Panc1 (cell line): Measurements from ENCODE around the gene TMIGD1. TPM values are rescaled to one million over a fixed set of nuclear protein-coding genes. Genes with fewer than 3 reads are reported as not detected.
"Not testable (repeated sequence)": the region's sequence is repeated elsewhere in the genome, so short reads cannot be mapped to it uniquely, and the experiment has no call there.

Source experiments
- ATAC-seq: fragments of 200-7000 bp; cut with Tn5 transposase; 2 replicates; pipeline ENCODE4 v1.9.1; 2020; ENCODE audit warnings: mild to moderate bottlenecking, moderate library complexity
- BruUV-seq: library from RNA; stranded (reverse); fragments of 400-500 nt; replicated peaks from 2 replicates; lab custom pipeline; 2021; lab: Mats Ljungman, UMichigan
- CTCF ChIA-PET: fragments of 300-600 bp; sonication (Branson Sonifier 250); formaldehyde crosslinking; loops from one replicate; lab custom pipeline; 2022; ENCODE audit warnings: antibody characterized with exemption; lab: Charles Lee
- POLR2A ChIA-PET: fragments of 300-600 bp; sonication (Branson Sonifier 250); formaldehyde crosslinking; loops from one replicate; lab custom pipeline; 2022; ENCODE audit warnings: antibody characterized with exemption; lab: Charles Lee
- DNase-seq: peaks from one replicate; pipeline ENCODE4 v3.0.0-alpha.2; 2010; ENCODE audit warnings: low read depth, low spot score
- H3K27ac ChIP-seq: 2 replicates; pipeline ENCODE4 v1.5.1; 2011; ENCODE audit warnings: mild to moderate bottlenecking, low read length, inconsistent platforms
- H3K27me3 ChIP-seq: fragments of 200-500 bp; sonication (Bioruptor generic); 2 replicates; pipeline ENCODE4 v1.6.0; 2014; ENCODE audit warnings: low read length, inconsistent platforms; ENCODE audit not compliant: control insufficient read depth, insufficient read depth
- H3K36me3 ChIP-seq: fragments of 200-500 bp; sonication (Bioruptor generic); 2 replicates; pipeline ENCODE4 v1.5.1; 2014; ENCODE audit warnings: inconsistent platforms, mild to moderate bottlenecking, low read length, moderate library complexity; ENCODE audit not compliant: control insufficient read depth, insufficient read depth
- H3K4me1 ChIP-seq: 2 replicates; pipeline ENCODE4 v1.5.1; 2011; ENCODE audit warnings: inconsistent platforms, mild to moderate bottlenecking, low read length, moderate library complexity; ENCODE audit not compliant: control insufficient read depth, insufficient read depth
- H3K4me3 ChIP-seq, 2 experiments: 2 replicates each; pipeline ENCODE4 v1.5.1; 2011 to 2012; ENCODE audit warnings: low read depth in 2 of 2, low read length in 2 of 2, mild to moderate bottlenecking in 2 of 2, inconsistent platforms in 1 of 2, moderate library complexity in 1 of 2
- H3K9me3 ChIP-seq: fragments of 200-500 bp; sonication (Bioruptor generic); 2 replicates; pipeline ENCODE4 v1.5.1; 2014; ENCODE audit warnings: low read depth, mild to moderate bottlenecking, inconsistent platforms, low read length, moderate library complexity; ENCODE audit not compliant: control insufficient read depth, insufficient read depth
- POLR2AphosphoS5 ChIP-seq: IDR thresholded peaks from 2 replicates; pipeline ENCODE4 v1.6.1; 2012; ENCODE audit warnings: mild to moderate bottlenecking, low read depth, low read length, moderate library complexity
- REST ChIP-seq, 2 experiments: IDR thresholded peaks; 2 replicates each; pipeline ENCODE4 v1.6.1; 2011 to 2012; ENCODE audit warnings: low read depth in 2 of 2, control low read depth in 1 of 2, low read length in 1 of 2, mild to moderate bottlenecking in 1 of 2, moderate library complexity in 1 of 2; ENCODE audit not compliant: insufficient read depth in 1 of 2
- SIN3A ChIP-seq: IDR thresholded peaks from 2 replicates; pipeline ENCODE4 v1.6.1; 2012; ENCODE audit warnings: low read depth, mild to moderate bottlenecking, low read length, moderate library complexity, borderline replicate concordance; ENCODE audit not compliant: insufficient read depth
- TCF7L2 ChIP-seq: IDR thresholded peaks from 2 replicates; pipeline ENCODE4 v1.6.1; 2011; ENCODE audit warnings: mild to moderate bottlenecking, low read depth, low read length, inconsistent platforms
- in situ Hi-C: cut with HindIII; loops from 2 replicates; pipeline ENCODE4 v1.10.0; 2016; ENCODE audit warnings: low sequenced_read_pairs, low pct_unique_long_range_greater_than_20kb
- intact Hi-C: fragments of 100-400 bp; cut with micrococcal nuclease; formaldehyde crosslinking; loops from one replicate; pipeline ENCODE4 v1.10.0; 2022; ENCODE audit not compliant: unreplicated experiment
- total RNA-seq: library from RNA; stranded (reverse); gene quantifications from one replicate; pipeline ENCODE4 v1.2.1, GENCODE V29; 2021; ENCODE audit not compliant: unreplicated experiment
- TF ChIP-seq, protein P1 (sequence below): fragments of 450-650 bp; IDR thresholded peaks from 2 replicates; pipeline ENCODE4 v1.5.1; 2017; ENCODE audit warnings: mild to moderate bottlenecking

Gene TMIGD1
- total RNA-seq, 1 experiment from 2014 or later: not detected

- no peak for DNase-seq
- Histone ChIP-seq H3K27ac (peak overlapping the region; percentile 67; the same call in 1 of the 2 replicates), H3K4me3 (no peak overlapping the region), H3K36me3 (no peaks in the 10 kb centered on the region), H3K27me3 (no peaks in the 10 kb centered on the region), H3K9me3 (no peaks in the 10 kb centered on the region), H3K4me1 (peaks cover 20% of the 10 kb centered on the region)
- TF ChIP-seq REST (IDR thresholded peaks at IDR 0.05; ENCODE audit: insufficient read depth in 1 of 2, low read depth in 2 of 2, low read length in 1 of 2): no peak
- TF ChIP-seq POLR2AphosphoS5: no peak
- no peak for TF ChIP-seq SIN3A
- TF ChIP-seq, protein P1, sequence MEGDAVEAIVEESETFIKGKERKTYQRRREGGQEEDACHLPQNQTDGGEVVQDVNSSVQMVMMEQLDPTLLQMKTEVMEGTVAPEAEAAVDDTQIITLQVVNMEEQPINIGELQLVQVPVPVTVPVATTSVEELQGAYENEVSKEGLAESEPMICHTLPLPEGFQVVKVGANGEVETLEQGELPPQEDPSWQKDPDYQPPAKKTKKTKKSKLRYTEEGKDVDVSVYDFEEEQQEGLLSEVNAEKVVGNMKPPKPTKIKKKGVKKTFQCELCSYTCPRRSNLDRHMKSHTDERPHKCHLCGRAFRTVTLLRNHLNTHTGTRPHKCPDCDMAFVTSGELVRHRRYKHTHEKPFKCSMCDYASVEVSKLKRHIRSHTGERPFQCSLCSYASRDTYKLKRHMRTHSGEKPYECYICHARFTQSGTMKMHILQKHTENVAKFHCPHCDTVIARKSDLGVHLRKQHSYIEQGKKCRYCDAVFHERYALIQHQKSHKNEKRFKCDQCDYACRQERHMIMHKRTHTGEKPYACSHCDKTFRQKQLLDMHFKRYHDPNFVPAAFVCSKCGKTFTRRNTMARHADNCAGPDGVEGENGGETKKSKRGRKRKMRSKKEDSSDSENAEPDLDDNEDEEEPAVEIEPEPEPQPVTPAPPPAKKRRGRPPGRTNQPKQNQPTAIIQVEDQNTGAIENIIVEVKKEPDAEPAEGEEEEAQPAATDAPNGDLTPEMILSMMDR: no peak
- no peak for TF ChIP-seq TCF7L2
- ATAC-seq: no peak
- in situ Hi-C loops (no loop called here), intact Hi-C loops (no loop called here)
- BruUV-seq: no TSS peak
- CTCF ChIA-PET: interaction anchor here (0.6 kb wide), 1 partner anchor 131 kb away, joined by 3 read pairs; no protein-coding TSS in a partner anchor
- POLR2A ChIA-PET: no interaction called here
Observed at GRCh38 chr17:30343796-30344195, 9.9 kb upstream of the TMIGD1 start.

- CTCF ChIA-PET: interaction anchor here (0.6 kb wide), 1 partner anchor 131 kb away, joined by 3 read pairs; no protein-coding TSS in a partner anchor
- H3K4me1 ChIP-seq: peaks cover 20% of the 10 kb centered on the region
- H3K4me3 ChIP-seq, POLR2A ChIA-PET, ATAC-seq, H3K9me3 ChIP-seq, in situ Hi-C loops, DNase-seq, intact Hi-C loops, BruUV-seq, H3K27me3 ChIP-seq, H3K36me3 ChIP-seq: not testable (repeated sequence)
- peak overlapping the region; percentile 3; the same call in 1 of the 2 replicates for H3K27ac ChIP-seq
Observed at GRCh38 chr17:30343244-30343643, 9.4 kb upstream of the TMIGD1 start.

DNA sequence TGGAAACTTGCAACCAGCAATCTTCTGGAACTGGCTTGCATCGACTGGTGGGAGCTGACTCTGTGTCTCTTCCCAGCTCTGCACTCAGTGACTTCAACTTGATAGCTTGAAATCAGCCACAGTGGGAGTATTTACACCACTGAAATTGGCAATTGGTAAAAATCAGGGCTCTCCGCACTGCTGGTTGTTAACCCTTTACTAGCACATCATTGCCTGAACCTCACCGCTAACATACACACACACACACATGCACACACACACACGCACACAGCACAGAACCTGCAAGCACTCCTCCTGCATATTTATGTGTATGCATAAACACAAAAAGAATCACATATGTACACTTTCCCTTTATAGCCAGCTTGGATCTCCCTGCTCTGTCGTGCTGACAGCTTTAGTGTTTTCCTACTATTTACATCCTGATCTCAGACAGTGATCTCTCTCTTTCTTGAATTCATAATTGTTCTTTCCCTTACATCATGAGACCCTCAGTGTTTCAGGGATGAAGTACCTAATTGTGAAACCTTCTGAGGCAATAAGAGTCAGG lies 7.9 kb upstream of the TMIGD1 start:
- BruUV-seq: no TSS peak
- ATAC-seq (no peak), DNase-seq (no peak)
- no peak overlapping the region for H3K4me3 ChIP-seq
- TF ChIP-seq, protein P1: no peak
- TF ChIP-seq REST (IDR thresholded peaks at IDR 0.05; ENCODE audit: insufficient read depth in 1 of 2, low read depth in 2 of 2, low read length in 1 of 2) (no peak), SIN3A (no peak), TCF7L2 (no peak), POLR2AphosphoS5 (no peak)
- intact Hi-C loops: no loop called here
- H3K27me3 ChIP-seq: no peaks in the 10 kb centered on the region
- no peaks in the 10 kb centered on the region for H3K9me3 ChIP-seq
- CTCF ChIA-PET: interaction anchor here (0.5 to 0.7 kb wide), 3 partner anchors 21 to 337 kb away, joined by 3 to 7 read pairs (median 4); no protein-coding TSS in a partner anchor
- in situ Hi-C loops: no loop called here
- POLR2A ChIA-PET: interaction anchor here (0.7 kb wide), 2 partner anchors 133 to 282 kb away, joined by 10 to 15 read pairs; no protein-coding TSS in a partner anchor
- peaks cover 20% of the 10 kb centered on the region for H3K4me1 ChIP-seq
- H3K36me3 ChIP-seq: no peaks in the 10 kb centered on the region
- H3K27ac ChIP-seq: no peak overlapping the region
